ENCODE data around the gene TNFAIP3.
"Not testable (repeated sequence)": the region's sequence is repeated elsewhere in the genome, so short reads cannot be mapped to it uniquely, and the experiment has no call there.

The TNFAIP3 gene

GRCh38 chr6:137866914-137867684 lies at the start of gene TNFAIP3:
TSS of gene TNFAIP3 (plus strand) at chr6:137867259. CDS start at chr6:137871228, 3,969 bp downstream.
- peak in 54 of 56 donors; percentile 24 to 95 (median 74) for DNase-seq

- no peak for DNase-seq
Measured at GRCh38 chr6:137818440-137818839, 48.6 kb upstream of the TNFAIP3 start.

GRCh38 chr6:137819740-137820139 lies 47.3 kb upstream of the TNFAIP3 start:
- DNase-seq: no peak

GRCh38 chr6:137820425-137820824 lies 46.6 kb upstream of the TNFAIP3 start:
- DNase-seq: no peak

- no peak for DNase-seq
Measured at GRCh38 chr6:137820952-137821351, 46.1 kb upstream of the TNFAIP3 start.

- no peak for DNase-seq
Measured at GRCh38 chr6:137821491-137821890, 45.6 kb upstream of the TNFAIP3 start.

GRCh38 chr6:137823826-137824555 lies 43.1 kb upstream of the TNFAIP3 start:
- peak in 13 of 56 donors; percentile 3 to 55 (median 14) for DNase-seq

- no peak for DNase-seq
Measured at GRCh38 chr6:137824556-137824879, 42.5 kb upstream of the TNFAIP3 start.

GRCh38 chr6:137824896-137825295 lies 42.2 kb upstream of the TNFAIP3 start:
- no peak for DNase-seq

- DNase-seq: no peak
Measured at GRCh38 chr6:137827411-137827940, 39.6 kb upstream of the TNFAIP3 start.

- DNase-seq: no peak
Measured at GRCh38 chr6:137827977-137828810, 38.9 kb upstream of the TNFAIP3 start.

GRCh38 chr6:137829641-137830083 lies 37.4 kb upstream of the TNFAIP3 start:
- DNase-seq: no peak

- no peak for DNase-seq
Measured at GRCh38 chr6:137830511-137830911, 36.5 kb upstream of the TNFAIP3 start.

- DNase-seq: no peak
Measured at GRCh38 chr6:137832110-137832509, 34.9 kb upstream of the TNFAIP3 start.

GRCh38 chr6:137834508-137834907 lies 32.6 kb upstream of the TNFAIP3 start:
- no peak for DNase-seq

- no peak for DNase-seq
Measured at GRCh38 chr6:137836788-137837187, 30.3 kb upstream of the TNFAIP3 start.

GRCh38 chr6:137838090-137838489 lies 29.0 kb upstream of the TNFAIP3 start:
- DNase-seq: not testable (repeated sequence)

- not testable (repeated sequence) for DNase-seq
Measured at GRCh38 chr6:137838597-137838996, 28.5 kb upstream of the TNFAIP3 start.

GRCh38 chr6:137839076-137839475 lies 28.0 kb upstream of the TNFAIP3 start:
- no peak for DNase-seq

GRCh38 chr6:137840252-137840651 lies 26.8 kb upstream of the TNFAIP3 start:
- DNase-seq: no peak

GRCh38 chr6:137843211-137843610 lies 23.8 kb upstream of the TNFAIP3 start:
- DNase-seq: no peak

- not testable (repeated sequence) for DNase-seq
Measured at GRCh38 chr6:137844327-137844726, 22.7 kb upstream of the TNFAIP3 start.

Data from amygdala (tissue), 56 donors.